NCI-H1105 (cell line): ENCODE measurements around the gene MAP2K4.
A peak's percentile ranks its signal among the peaks of the same experiment; 100 is the strongest.
"Not testable (repeated sequence)": the region's sequence is repeated elsewhere in the genome, so short reads cannot be mapped to it uniquely, and the experiment has no call there.

Experiments
- DNase-seq: peaks from one replicate; lab custom pipeline; 2025; lab: John Stamatoyannopoulos, UW

MAP2K4 gene

DNA sequence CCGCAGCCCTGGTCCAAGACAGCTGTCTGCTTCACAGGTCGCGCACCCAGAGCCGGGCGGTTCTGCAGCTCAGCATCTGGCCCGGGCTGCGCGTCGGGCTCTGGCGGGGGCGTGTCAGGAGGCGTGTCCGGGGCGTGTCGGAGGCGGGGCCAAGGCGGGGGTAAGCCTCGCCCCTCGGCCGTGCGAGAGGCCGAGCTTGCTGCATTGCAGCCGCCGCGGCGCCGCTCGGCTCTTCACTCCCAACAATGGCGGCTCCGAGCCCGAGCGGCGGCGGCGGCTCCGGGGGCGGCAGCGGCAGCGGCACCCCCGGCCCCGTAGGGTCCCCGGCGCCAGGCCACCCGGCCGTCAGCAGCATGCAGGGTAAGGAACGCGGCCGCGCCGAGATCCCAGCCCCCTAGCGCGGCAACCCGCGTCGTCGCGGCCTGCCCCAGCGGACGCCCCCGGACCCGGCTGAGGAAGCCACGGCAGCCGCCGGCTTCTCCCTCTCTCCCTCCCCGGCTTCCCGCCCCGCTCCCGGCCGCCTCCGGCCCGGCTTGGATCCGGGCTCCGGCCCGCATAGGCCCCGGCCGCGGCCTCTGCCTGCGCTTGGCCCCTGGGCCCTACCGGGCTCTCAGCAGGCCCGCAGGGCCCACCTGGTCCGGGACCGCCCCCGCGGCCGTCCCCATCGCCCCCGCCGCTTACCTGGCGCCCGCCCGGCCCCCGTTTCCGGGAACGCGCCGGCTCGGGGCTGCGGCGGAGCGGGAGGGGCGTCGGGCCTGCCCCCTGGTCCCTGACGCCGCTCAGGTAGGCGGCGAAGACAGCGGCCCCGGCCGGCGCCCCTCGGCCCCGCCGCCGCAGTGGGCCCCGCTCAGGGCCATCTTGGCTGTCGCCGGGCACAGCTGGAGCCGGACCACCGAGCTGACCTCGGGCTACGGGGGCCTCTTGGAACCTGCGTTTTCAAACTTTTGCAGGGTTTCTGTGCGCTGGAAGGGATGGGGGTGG, at the start of gene MAP2K4:
MAP2K4 (plus strand) TSS at position 236 of the 981 bp plus-strand sequence; CDS start at position 246, 10 bp downstream.
- DNase-seq = peak; percentile 84

DNA sequence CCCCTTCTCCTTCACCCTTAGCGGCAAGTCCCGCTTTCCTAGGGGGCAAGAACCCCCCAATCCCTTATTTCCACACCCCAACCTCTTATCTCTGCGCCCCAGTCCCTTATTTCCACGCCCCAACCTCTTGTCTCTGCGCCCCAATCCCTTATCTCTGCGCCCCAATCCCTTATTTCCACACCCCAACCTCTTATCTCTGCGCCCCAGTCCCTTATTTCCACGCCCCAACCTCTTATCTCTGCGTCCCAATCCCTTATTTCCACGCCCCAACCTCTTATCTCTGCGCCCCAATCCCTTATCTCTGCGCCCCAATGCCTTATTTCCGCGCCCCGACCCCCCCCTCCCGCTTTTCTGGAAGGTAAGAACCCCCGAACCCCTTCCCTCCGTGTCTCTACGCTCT, 47.9 kb upstream of the MAP2K4 start:
- DNase-seq = not testable (repeated sequence)

DNA sequence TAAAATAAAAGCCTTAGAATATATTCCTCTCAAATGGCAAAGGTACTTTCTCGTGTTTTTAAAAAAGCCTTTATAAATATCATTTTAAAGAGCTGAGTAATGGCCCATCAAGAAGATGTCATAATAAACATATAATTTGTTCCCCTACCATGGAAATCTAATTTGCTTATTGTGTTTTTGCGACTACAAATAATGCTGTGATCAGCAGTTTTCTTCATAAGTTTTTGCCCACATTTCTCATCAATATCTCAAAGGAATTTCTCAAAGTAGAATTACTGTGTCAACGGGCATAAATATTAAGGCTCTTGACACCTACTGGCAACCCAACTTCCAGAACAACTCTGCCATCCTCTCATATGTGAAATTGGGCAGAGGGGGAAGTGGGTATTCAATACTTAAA, 40.9 kb upstream of the MAP2K4 start:
- DNase-seq = no peak

DNA sequence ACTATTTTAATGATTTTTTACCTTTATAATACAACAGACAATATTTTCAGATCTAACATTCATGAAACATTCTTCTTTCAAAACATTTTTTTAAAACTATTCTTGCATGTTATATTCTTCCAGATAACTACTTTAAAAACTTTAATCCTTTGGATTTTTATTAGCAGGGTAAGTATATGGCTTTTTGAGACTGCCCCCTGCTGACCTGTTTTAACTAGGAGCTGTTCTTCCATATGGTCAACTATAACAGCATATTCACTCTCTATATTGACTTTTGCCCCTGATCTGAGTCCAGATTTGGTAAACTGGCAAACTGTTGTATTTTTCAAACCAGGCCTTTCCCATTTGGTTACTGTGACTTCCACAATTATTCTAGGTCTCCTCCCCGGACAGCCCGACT, 39.9 kb upstream of the MAP2K4 start:
- no peak for DNase-seq

DNA sequence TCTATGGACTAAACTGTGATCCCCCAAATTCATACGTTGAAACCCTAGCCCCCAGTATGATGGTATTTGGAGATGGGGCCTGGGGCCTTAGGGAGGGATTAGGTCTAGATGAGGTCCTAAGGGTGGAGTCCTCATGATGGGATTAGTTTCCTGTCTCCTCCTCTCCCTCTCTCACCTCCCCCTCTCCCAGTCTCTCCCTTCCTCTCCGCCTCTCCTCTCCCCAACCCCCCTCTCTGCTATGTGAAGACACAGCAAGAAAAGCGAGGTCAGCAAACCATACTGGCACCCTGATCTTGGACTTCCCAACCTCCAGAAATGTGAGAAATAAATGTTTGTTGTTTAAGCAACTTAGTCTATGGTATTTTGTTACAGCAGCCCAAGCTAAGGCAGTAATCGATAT, 38.8 kb upstream of the MAP2K4 start:
- no peak for DNase-seq

DNA sequence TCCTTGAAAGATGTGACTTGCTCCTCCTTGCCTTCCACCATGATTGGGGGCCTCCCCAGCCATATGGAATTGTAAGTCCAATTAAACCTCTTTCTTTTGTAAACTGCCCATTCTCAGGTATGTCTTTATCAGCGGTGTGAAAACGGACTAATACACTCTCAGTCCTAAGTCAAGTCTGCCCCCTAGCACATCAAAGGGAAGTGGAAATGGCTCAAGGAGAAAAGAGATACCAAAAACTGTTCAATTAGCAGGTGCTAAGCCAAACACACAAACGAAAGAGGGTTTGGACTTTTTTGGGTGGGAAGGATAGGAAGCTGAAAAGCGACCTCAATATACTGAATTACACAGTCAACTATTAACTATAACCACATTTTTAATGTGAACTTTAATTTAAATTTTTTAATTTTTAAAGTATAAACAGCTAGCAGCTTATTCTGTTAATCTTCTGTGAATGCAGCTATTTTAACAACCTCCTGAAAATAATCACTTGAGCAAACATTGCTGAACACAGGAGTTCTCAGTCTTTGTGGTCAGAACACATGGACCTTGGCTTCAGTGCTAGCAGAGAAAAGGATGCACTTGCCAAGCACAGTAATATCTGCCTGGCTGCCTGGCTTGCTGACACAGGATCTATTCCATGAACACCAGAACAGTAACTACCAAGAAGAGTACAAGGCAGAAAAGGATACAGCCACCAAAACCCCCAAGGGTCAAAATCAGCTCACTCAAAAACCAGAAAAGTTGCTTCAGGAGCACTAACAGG, 34.3 kb upstream of the MAP2K4 start:
- DNase-seq = no peak

DNA sequence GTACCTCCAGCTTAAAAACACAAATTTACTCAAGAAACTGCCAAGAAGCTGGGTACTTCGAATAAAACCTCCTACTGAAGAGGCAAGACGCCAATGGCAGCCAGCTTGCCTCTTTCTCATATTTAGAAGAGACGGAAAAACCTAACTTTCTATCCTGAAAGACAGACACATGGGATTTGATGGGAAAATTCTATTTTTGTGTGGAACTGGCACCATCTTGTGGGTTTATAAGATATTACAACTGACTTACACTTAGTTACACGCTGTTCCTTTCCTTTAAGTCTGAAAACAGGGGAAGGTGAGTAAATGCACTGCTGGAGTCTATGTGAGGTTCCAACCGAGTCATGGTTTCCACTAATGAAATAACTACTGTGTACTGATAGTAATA, 33.7 kb upstream of the MAP2K4 start:
- DNase-seq = peak; percentile 27

DNA sequence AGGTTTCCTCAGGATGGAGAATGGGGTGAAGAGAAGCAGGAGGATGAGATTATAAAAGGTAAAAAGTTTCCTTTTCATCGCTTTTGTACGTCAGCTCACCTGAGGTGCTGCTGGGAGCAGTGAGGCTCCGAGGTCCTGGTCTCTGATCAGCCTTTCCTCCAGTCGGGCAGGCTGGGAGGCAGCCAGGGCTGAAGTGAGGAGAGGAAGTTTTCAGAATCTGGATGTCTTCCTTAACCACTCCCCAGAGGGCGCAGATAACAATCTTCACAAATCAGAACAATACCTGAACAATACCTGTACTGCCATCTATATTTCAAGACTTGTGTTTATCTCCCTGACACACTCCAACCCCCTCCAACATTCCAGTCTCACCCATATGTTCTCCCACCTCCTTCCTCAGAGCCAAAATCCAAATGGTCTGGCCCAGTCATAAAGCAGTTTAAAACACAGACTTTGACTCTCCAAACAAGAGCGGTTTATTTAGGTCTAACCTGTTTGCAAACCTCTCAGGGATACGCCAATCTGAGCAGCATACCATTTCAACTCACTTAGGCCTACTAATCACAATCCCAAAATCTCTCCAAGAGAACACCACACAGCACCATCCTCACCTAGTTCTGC, 30.2 kb upstream of the MAP2K4 start:
- no peak for DNase-seq

DNA sequence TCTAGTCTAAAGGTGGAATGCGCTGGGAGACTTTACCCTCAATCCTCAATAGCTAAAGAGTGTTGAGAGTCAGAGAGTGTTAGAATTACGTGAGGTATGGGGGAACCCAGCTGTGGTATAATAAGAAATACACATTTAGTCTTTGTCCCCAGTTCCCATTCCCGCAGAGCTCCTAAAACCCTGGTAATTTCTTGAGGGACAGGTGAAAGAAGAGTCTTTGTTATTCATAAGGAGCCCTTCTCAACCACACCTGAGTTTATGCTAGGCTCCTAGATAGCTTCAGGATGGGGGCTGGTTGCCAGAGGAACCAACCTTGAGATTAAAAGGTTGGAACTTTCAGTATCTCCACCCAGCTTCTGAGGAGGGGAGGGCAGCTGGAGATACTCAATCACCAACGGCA, 29.2 kb upstream of the MAP2K4 start:
- no peak for DNase-seq

DNA sequence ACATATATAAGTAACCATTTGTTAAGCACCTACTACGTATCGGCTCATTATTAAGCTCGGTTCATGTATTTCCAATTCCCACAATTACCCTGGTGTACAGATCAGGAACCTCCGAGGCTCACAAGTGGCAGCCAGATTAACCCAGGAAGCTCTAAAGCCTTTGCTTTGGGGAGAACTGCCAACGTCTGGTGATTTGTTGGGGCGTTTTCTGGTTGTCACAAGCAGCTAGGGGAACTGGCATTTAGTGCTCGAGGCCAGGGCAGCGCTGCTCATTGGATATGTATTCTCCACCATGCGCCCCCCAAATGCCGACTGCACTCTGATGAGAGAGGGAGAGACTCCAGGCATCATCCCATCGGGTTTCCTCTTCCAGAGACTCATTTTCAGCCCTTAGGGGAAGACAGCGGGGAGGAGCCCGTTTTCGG, 23.9 kb upstream of the MAP2K4 start:
- DNase-seq = peak; percentile 64

DNA sequence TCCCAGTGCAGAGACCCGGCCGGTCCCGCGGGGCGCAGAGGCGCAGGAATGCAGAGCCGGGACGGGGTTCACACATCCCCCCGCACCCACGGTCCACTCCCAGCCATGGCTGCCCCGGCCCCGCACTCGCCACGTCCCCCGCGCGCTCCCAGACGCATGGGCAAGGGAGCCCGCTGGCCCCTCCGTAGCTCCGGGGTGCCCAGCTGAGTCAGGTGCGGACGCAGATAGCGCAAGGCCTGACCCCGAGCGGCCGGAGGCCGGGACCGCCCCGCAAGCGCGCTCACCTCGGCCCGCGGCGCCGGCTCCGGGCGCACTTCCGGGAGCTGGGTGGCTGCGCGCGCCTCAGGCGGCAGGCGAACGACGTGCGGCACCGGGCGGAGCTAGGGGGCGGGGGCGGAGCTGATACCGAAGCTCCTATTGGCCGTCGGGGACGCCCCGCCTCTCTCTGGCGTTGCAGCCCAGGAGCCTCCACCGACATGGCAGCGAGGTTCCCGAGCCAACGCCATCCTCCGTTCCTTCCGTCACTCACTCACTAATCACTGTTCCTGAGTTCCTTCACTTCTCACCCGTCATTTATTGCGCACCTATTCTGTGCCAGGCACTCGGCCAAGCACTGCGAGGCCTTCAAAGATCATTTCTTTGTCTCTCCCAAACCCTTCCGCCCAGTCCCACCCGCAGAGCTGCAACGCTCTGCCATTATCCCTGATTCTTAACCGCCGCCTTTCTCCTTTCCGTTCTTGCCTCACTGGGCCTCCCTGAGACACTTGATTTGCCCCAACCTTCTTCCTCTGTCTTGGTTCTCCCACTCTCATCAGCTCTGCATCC, 23.3 kb upstream of the MAP2K4 start, which contains the start of gene ZNF18:
ZNF18 (minus strand) TSS at position 329 of the 825 bp plus-strand sequence. CDS start 4,646 bp downstream, outside the sequence.
- DNase-seq = peak; percentile 98

DNA sequence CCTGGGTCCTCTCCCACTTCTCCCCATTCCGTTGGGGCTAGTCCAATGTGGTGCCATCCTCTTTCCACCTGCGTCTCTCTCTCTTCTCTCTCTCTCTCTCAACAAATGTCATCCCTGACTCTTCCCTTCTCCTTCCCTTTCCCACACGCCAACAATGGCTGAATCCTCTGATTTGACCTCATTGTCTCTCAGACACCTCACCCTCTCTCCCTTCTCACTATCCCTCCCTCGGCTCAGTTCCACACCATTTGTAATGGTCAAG, 22.8 kb upstream of the MAP2K4 start:
- DNase-seq = no peak

DNA sequence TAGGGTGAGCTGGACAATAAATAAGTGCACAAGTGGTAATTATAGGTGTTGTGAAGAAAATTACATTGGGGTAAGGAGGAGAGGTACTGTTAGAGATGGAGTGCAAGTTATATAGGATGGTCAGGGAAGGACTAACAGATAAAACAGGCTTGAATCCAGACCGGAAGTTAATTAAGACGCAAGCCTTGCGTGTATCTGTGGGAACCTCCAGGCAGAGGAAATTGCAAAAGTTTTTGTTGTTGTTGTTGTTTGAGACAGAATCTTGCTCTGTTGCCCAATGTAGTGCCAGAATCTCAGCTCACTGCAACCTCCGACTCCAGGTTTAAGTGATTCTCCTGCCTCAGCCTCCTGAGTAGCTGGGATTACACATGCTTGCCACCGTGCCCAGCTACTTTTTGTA, 21.0 kb upstream of the MAP2K4 start:
- no peak for DNase-seq

DNA sequence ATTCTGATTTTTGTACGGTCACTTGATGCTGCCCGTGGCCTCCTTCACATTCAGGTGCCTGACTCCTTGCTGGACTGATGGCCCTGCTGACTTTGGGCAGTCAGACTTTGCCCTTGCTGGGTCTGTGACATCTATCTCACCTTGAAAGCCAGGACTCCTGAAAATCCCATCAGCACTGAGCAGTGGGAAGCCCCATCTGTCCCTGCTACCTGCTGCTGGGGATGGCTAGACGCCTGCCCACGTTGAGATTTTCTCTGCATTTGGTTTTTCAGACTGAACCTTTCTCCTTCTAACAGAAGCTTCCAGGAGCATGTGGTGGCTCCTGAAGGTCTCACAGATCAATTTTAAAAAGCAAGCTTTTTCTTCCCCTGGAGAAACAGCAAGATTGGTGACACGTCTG, 13.2 kb upstream of the MAP2K4 start:
- DNase-seq = no peak

DNA sequence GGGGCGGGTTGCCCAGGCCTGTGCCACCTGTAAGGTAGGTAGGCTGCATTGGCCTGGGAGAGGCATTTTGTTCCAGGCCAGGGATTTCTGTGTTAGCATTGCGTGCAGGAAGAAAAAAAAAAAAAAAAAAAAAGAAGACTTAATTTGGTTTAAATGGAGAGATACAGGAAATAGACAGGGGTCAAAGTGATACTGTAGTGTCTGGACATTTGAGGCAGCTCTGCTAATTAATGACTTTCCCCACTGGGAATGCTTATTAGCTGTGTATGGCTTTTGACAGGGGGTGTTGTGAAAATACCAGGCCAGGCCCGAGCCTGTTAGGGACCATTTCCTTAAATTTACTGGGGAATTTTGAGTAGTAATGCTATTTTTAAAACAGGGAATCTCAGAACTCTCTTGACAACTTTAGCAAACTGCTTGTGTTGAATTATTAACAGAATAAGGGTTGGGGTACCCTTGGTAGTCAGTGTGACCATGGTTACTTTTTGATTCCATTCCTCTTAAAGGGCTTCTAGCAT, 1.0 kb downstream of the MAP2K4 start:
- no peak for DNase-seq

DNA sequence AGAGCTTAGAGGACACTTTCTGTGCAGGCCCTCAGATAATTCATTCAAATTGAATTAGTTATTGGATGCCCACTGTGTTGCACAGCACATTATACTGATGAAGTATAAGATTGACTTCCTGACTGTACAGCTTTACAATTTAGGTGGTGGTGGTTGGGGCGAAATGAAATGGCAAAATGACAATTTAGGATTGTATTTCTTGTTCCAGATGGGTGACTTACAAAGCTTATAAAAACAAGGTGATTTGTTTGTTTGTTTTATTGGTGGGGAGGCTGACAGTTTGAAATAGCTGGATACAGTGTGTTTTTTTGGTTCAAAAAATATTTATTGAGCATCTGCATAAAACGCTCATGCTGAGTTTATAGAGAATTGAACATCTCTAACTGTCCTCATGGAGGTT, 1.6 kb downstream of the MAP2K4 start:
- no peak for DNase-seq

DNA sequence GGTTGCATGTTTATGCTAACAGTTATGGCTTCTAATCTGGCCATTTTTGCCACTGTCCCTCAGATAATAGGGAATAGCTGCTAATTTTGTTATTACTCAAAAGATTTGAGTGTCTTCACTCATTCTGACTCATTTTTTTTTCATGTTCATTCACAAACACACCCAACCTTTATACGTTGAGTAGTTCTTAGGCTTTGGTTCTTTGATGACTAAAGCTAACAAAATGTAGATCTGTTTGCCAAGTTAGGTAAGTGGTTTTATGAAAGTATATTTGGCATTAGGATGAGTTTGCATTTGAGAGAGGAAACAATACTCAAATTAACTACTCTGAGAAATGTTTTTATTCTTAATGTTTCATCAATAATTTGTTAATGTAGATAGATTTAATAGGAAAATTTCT, 3.6 kb downstream of the MAP2K4 start:
- DNase-seq = no peak

DNA sequence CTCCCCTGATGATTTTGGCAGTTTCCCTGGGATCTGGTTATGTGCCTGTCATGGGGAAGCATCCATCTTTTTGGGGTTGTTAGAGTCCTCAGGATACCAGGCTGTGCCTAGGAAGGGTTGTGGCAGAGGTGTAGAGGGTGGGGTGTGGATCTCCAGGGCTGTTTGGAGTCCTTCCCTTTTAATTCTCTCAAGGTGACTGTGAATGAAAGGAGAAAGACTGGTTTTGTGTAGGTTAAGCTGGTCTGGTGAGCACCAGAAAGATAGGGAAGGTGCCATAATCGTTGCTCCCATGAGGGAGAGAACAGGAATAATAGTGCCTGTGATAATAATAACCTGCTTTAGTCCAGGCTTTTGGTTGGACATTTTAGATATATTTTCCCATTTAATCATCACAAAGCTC, 7.0 kb downstream of the MAP2K4 start:
- DNase-seq = no peak

DNA sequence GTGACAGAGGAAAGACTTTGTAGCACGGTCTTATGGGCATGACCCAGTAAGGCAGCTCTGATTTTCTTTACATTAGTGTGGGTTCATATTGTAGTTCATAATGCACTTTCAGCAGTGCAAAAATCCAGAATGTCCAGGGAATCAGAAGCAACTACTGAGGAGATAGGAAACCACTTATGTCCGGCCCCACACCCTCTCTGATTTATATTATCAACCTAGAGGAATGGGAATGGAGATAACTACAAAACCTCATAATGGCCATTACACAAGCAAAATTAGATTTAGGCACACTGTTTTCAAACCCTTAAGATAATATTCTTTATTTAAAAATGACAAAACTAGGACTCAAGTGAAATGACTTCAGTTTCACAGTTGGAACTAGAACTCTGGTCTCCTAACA, 7.9 kb downstream of the MAP2K4 start:
- DNase-seq = no peak

DNA sequence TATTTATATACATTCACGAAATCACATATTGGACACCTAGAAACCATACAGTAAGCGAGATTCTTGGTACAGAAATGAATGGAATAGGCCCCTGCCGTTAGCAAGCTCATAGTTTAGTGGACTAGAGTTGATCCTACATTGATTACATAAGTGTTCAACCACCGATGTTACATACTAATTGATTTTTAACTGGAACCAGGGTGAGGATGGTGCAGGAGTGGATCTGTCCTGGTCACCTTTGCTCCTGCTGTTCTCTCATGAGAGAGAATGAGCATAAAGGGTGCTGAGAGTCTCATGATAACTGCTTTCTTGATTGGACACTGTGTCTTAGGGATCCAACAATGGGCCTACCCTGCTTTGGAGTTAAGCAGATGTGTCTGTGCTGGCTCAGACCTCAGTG, 13.9 kb downstream of the MAP2K4 start:
- DNase-seq = no peak

DNA sequence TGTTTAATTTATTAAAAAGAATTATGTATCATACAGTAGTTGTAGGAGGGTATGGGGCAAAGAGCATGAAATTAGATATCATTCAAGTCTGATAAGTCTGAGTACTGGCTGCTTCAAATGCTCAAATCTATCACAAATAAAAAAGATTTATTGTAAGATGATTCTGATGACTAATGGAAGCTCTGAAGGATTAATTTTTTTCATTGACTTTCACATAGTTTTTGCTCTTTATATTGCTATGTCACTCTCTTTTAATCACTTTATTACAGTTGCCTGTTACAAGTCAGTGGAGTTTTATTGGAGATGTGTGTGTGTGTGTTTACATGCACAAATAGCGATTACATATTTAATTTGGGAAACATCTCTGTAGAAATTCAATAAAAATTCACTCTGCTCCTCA, 15.0 kb downstream of the MAP2K4 start:
- DNase-seq = no peak

DNA sequence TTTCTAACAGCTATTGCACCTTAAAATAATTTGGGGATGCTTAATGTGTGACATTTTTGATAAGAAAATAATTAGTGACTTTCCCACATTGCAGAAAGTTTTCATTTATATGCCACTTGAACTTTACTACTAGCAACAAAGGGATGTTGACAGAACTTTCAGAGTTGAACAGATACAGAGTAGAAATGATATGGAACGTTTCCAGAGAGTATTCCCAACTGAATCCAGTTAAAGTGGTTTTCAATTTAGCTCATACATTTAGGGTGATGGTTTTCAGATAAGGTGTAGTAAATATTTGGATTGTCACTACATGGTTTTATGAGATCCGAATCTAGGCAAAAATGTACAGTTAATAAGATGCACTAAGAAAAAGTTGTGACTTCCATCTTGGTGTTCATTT, 17.3 kb downstream of the MAP2K4 start:
- DNase-seq = no peak
